NT2/D1 (cell line): ENCODE results near the gene PLXNA3.

Source experiments
- DNase-seq: peaks from one replicate; pipeline ENCODE4 v3.0.0-alpha.2; 2011; ENCODE audit warnings: low read depth, low spot score
- H3K27me3 ChIP-seq: 2 replicates; pipeline ENCODE4 v1.6.0; 2011; ENCODE audit warnings: mild to moderate bottlenecking; ENCODE audit not compliant: insufficient read length, insufficient read depth
- H3K36me3 ChIP-seq: 2 replicates; pipeline ENCODE4 v1.6.1; 2011; ENCODE audit warnings: mild to moderate bottlenecking, low read length, mixed read lengths; ENCODE audit not compliant: insufficient read depth, insufficient read length
- H3K4me1 ChIP-seq: 2 replicates; pipeline ENCODE4 v1.5.1; 2011; ENCODE audit not compliant: insufficient read depth, insufficient read length
- H3K4me3 ChIP-seq: 2 replicates; pipeline ENCODE4 v1.5.1; 2011; ENCODE audit warnings: low read depth; ENCODE audit not compliant: insufficient read length
- H3K9ac ChIP-seq: 2 replicates; pipeline ENCODE4 v1.6.0; 2011; ENCODE audit warnings: low read depth; ENCODE audit not compliant: insufficient read length
- H3K9me3 ChIP-seq: 2 replicates; pipeline ENCODE4 v1.5.1; 2011; ENCODE audit warnings: mild to moderate bottlenecking, low read length; ENCODE audit not compliant: insufficient read depth
- SUZ12 ChIP-seq: IDR thresholded peaks from 2 replicates; pipeline ENCODE4 v1.6.1; 2011; ENCODE audit not compliant: insufficient read length, insufficient read depth; ENCODE audit errors: extremely low read depth
- YY1 ChIP-seq: IDR thresholded peaks from 2 replicates; pipeline ENCODE4 v1.6.1; 2011; ENCODE audit not compliant: insufficient read length, insufficient read depth
- ZNF274 ChIP-seq: IDR thresholded peaks from 2 replicates; pipeline ENCODE4 v1.6.1; 2011; ENCODE audit warnings: mild to moderate bottlenecking, low read depth, low read length

PLXNA3 gene

DNA sequence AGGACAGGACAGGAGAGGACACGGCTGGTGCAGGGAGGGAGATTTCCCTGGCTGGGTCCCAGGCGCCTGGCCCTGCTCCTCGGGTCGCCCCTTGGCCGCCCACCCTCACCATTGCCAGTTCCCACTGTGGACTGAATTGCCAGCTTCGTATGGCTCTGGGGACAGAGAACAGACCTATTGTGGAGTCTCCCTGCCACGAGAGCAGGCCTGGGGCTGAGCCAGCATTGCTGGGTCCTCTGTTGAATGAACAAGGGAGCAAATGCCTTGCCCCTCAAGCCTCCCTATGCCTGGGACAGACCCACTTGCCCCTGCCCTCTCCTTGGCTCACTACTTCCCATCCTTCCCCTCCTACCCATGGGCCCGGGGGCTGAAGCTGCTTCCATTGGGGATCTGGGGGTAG is 4.3 kb downstream of the PLXNA3 start:
- no peaks in the 10 kb centered on the region for H3K9me3 ChIP-seq

GRCh38 chrX:154463611-154464220 is 5.6 kb downstream of the PLXNA3 start:
- no peak overlapping the region for H3K4me3 ChIP-seq
- no peaks in the 10 kb centered on the region for H3K4me1 ChIP-seq
- no peak for DNase-seq
- H3K9ac ChIP-seq: no peak overlapping the region
- no peaks in the 10 kb centered on the region for H3K27me3 ChIP-seq
- TF ChIP-seq ZNF274 (no peak), SUZ12 (no peak), YY1 (no peak)
- peaks cover 47% of the 10 kb centered on the region for H3K36me3 ChIP-seq
- no peaks in the 10 kb centered on the region for H3K9me3 ChIP-seq

More for the DNA sequence above, 4.3 kb downstream of the PLXNA3 start:
- Histone ChIP-seq H3K36me3 (peaks cover 39% of the 10 kb centered on the region), H3K4me1 (no peaks in the 10 kb centered on the region), H3K27me3 (no peaks in the 10 kb centered on the region), H3K4me3 (no peak overlapping the region), H3K9ac (no peak overlapping the region)
- TF ChIP-seq SUZ12 (no peak), YY1 (no peak), ZNF274 (no peak)
- DNase-seq: no peak

DNA sequence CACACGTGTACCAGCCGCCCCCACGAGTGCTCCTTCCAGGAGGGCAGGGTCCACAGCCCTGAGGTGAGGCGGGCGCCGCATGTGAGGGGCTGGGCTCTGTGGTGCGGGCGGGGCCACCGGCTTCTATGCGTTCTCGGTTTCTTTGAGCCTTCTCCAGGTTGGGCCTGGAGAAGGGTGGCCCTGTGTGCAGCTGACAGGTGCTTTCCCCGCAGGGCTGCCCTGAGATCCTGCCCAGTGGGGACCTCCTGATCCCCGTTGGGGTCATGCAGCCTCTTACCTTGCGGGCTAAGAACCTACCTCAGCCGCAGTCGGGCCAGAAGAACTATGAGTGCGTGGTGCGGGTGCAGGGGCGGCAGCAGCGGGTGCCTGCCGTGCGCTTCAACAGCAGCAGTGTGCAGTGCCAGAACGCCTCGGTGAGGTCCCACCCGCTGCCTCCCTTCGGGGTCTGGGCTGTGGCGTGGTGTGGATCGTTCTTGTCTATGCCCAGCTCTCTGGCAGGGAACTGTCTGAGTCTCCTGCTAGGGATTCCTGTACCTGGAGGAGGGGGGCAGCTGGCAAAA is 6.8 kb downstream of the PLXNA3 start:
- Histone ChIP-seq H3K36me3 (peaks cover 54% of the 10 kb centered on the region), H3K27me3 (no peaks in the 10 kb centered on the region), H3K9me3 (no peaks in the 10 kb centered on the region), H3K4me1 (no peaks in the 10 kb centered on the region), H3K9ac (no peak overlapping the region), H3K4me3 (no peak overlapping the region)
- no peak for TF ChIP-seq ZNF274
- no peak for DNase-seq

- no peaks in the 10 kb centered on the region for H3K4me1 ChIP-seq
- H3K9me3 ChIP-seq: no peaks in the 10 kb centered on the region
- no peak overlapping the region for H3K4me3 ChIP-seq
- DNase-seq: no peak
- H3K36me3 ChIP-seq: peaks cover 57% of the 10 kb centered on the region
- H3K9ac ChIP-seq: no peak overlapping the region
- no peak for TF ChIP-seq ZNF274
- TF ChIP-seq SUZ12: no peak
- TF ChIP-seq YY1: no peak
- H3K27me3 ChIP-seq: no peaks in the 10 kb centered on the region
Measured at GRCh38 chrX:154465601-154466000, 7.5 kb downstream of the PLXNA3 start.

DNA sequence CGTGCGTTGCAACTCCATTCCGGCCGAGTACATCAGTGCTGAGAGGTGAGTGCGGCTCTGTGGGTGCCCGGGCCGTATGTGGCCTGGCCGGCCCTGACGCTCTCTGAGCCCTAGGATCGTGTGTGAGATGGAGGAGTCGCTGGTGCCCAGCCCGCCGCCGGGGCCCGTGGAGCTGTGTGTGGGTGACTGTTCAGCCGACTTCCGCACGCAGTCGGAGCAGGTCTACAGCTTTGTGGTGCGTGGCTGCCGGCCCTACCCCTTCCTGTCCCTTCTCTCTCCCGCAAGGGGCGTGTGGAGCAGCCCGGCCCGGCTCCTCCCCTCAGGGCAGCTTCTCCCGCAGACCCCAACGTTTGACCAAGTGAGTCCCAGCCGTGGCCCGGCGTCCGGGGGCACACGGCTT is 8.0 kb downstream of the PLXNA3 start:
- no peaks in the 10 kb centered on the region for H3K9me3 ChIP-seq
- H3K4me3 ChIP-seq: no peak overlapping the region
- H3K4me1 ChIP-seq: no peaks in the 10 kb centered on the region
- no peak overlapping the region for H3K9ac ChIP-seq
- H3K27me3 ChIP-seq: no peaks in the 10 kb centered on the region
- TF ChIP-seq YY1 (no peak), SUZ12 (no peak)
- DNase-seq: no peak
- H3K36me3 ChIP-seq: peaks cover 57% of the 10 kb centered on the region

DNA sequence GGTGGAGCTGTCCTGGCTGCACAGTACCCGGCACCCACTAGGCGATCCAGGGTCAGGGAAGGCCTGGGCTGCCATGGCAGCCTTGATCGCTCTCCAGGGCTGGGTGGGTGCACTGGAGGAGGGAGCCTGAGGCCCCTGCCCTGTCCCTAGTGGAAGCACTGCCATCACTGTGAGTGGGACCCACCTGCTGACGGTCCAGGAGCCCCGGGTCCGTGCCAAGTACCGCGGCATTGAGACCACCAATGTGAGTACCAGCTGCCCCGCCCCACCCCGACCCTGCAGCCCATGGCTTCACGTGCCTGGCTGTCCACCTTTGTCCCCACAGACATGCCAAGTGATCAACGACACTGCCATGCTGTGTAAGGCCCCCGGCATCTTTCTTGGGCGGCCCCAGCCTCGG is 8.8 kb downstream of the PLXNA3 start:
- TF ChIP-seq SUZ12 (no peak), ZNF274 (no peak), YY1 (no peak)
- no peaks in the 10 kb centered on the region for H3K9me3 ChIP-seq
- no peaks in the 10 kb centered on the region for H3K27me3 ChIP-seq
- no peak overlapping the region for H3K9ac ChIP-seq
- peaks cover 58% of the 10 kb centered on the region for H3K36me3 ChIP-seq
- no peak overlapping the region for H3K4me3 ChIP-seq
- H3K4me1 ChIP-seq: no peaks in the 10 kb centered on the region
- DNase-seq: no peak

GRCh38 chrX:154467556-154467955 is 9.5 kb downstream of the PLXNA3 start:
- H3K4me3 ChIP-seq: no peak overlapping the region
- no peaks in the 10 kb centered on the region for H3K9me3 ChIP-seq
- no peaks in the 10 kb centered on the region for H3K4me1 ChIP-seq
- no peak for DNase-seq
- no peak for TF ChIP-seq SUZ12
- TF ChIP-seq YY1: no peak
- no peak for TF ChIP-seq ZNF274
- peaks cover 61% of the 10 kb centered on the region for H3K36me3 ChIP-seq
- no peak overlapping the region for H3K9ac ChIP-seq
- no peaks in the 10 kb centered on the region for H3K27me3 ChIP-seq
